Activated CD4-positive, CD25-positive, alpha-beta regulatory T cell treated with anti-CD3 and anti-CD28 coated beads, Interleukin-2, amount 50 U/mL, for 16 hours (primary cell): ENCODE results near the gene CLIP1.
"Not testable (repeated sequence)": the region's sequence is repeated elsewhere in the genome, so short reads cannot be mapped to it uniquely, and the experiment has no call there.

Experiments
- DNase-seq: peaks from one replicate; pipeline ENCODE4 v3.0.0-alpha.2; 2020; ENCODE audit warnings: low read depth, low spot score

CLIP1 gene

GRCh38 chr12:122421821-122422729 lies at the start of gene CLIP1:
Gene CLIP1, minus strand, starts transcription at chr12:122422669. Its CDS starts 42,217 bp downstream, at chr12:122380452.
- DNase-seq: no peak

GRCh38 chr12:122471324-122472226 lies 49.1 kb upstream of the CLIP1 start:
- DNase-seq: no peak

GRCh38 chr12:122470576-122470975 lies 48.1 kb upstream of the CLIP1 start:
- DNase-seq: not testable (repeated sequence)

- not testable (repeated sequence) for DNase-seq
Measured at GRCh38 chr12:122469856-122470255, 47.4 kb upstream of the CLIP1 start.

GRCh38 chr12:122467983-122468382 lies 45.5 kb upstream of the CLIP1 start:
- DNase-seq: no peak

- not testable (repeated sequence) for DNase-seq
Measured at GRCh38 chr12:122464317-122465042, 42.0 kb upstream of the CLIP1 start.

GRCh38 chr12:122460641-122461040 lies 38.2 kb upstream of the CLIP1 start:
- no peak for DNase-seq

GRCh38 chr12:122460061-122460460 lies 37.6 kb upstream of the CLIP1 start:
- no peak for DNase-seq

GRCh38 chr12:122459211-122459610 lies 36.7 kb upstream of the CLIP1 start:
- DNase-seq: no peak

- DNase-seq: no peak
Measured at GRCh38 chr12:122458105-122459035, 35.9 kb upstream of the CLIP1 start.

GRCh38 chr12:122457627-122458026 lies 35.2 kb upstream of the CLIP1 start:
- no peak for DNase-seq

GRCh38 chr12:122454739-122455138 lies 32.3 kb upstream of the CLIP1 start:
- DNase-seq: no peak

GRCh38 chr12:122454250-122454721 lies 31.8 kb upstream of the CLIP1 start:
- DNase-seq: no peak

GRCh38 chr12:122452701-122453285 lies 30.3 kb upstream of the CLIP1 start:
- DNase-seq: no peak

GRCh38 chr12:122449317-122449716 lies 26.8 kb upstream of the CLIP1 start:
- DNase-seq: no peak

GRCh38 chr12:122447825-122448224 lies 25.4 kb upstream of the CLIP1 start:
- not testable (repeated sequence) for DNase-seq

- not testable (repeated sequence) for DNase-seq
Measured at GRCh38 chr12:122446390-122446789, 23.9 kb upstream of the CLIP1 start.

- not testable (repeated sequence) for DNase-seq
Measured at GRCh38 chr12:122444071-122444470, 21.6 kb upstream of the CLIP1 start.

GRCh38 chr12:122438822-122439221 lies 16.4 kb upstream of the CLIP1 start:
- DNase-seq: not testable (repeated sequence)

GRCh38 chr12:122437656-122438121 lies 15.2 kb upstream of the CLIP1 start:
- no peak for DNase-seq
